Measurements from ENCODE around the gene PKP1.
"Not testable (repeated sequence)": the region's sequence is repeated elsewhere in the genome, so short reads cannot be mapped to it uniquely, and the experiment has no call there.

Gene PKP1

DNA sequence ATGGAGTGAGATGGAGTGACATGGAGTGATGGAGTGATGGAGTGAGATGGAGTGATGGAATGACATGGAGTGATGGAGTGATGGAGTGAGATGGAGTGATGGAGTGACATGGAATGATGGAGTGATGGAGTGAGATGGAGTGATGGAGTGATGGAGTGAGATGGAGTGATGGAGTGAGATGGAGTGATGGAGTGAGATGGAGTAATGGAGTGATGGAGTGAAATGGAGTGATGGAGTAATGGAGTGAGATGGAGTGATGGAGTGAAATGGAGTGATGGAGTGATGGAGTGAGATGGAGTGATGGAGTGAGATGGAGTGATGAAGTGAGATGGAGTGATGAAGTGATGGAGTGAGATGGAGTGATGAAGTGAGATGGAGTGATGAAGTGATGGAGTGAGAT is 25.2 kb upstream of the PKP1 start:
- not testable (repeated sequence) for H3K23ac ChIP-seq (ENCODE audit: low read length in 2 of 2); H3K4ac ChIP-seq (ENCODE audit: low read depth in 1 of 2, low read length in 2 of 2); H3K36me3 ChIP-seq (ENCODE audit: control insufficient read depth in 1 of 2, insufficient read depth in 2 of 2, low read depth in 1 of 2, low read length in 2 of 2); H3K18ac ChIP-seq (ENCODE audit: low read depth in 1 of 2, low read length in 2 of 2); H3K14ac ChIP-seq (ENCODE audit: low read length in 2 of 2); H3K79me1 ChIP-seq (replicated peaks; ENCODE audit: low read length, poor library complexity, severe bottlenecking); H2AFZ ChIP-seq (ENCODE audit: low read depth, low read length); H3K4me2 ChIP-seq (ENCODE audit: low read length, poor library complexity, severe bottlenecking); H3K9me3 ChIP-seq (ENCODE audit: control insufficient read depth, low read length); H2BK15ac ChIP-seq (ENCODE audit: low read depth, poor library complexity, severe bottlenecking); H2BK120ac ChIP-seq (ENCODE audit: low read depth, low read length); H2BK5ac ChIP-seq (ENCODE audit: low read depth, low read length, poor library complexity, severe bottlenecking); H2AK5ac ChIP-seq (ENCODE audit: low read length, severe bottlenecking); H4K91ac ChIP-seq (ENCODE audit: low read length); DNase-seq; H3K4me3 ChIP-seq (ENCODE audit: insufficient read depth in 1 of 2, low read depth in 1 of 2, low read length in 2 of 2); H3K9ac ChIP-seq (ENCODE audit: low read length); H2BK12ac ChIP-seq (ENCODE audit: low read length in 2 of 2); H3K27ac ChIP-seq (ENCODE audit: low read length, poor library complexity, severe bottlenecking); H4K8ac ChIP-seq (ENCODE audit: low read length)
- peaks cover 20% of the 10 kb centered on the region for H3K4me1 ChIP-seq (ENCODE audit: control insufficient read depth, insufficient read depth, low read depth, low read length)
- peaks cover 0 to 33% of the 10 kb centered on the region in 2 experiments for H3K27me3 ChIP-seq (ENCODE audit: control insufficient read depth in 1 of 2, insufficient read depth in 1 of 2, low read length in 2 of 2)

DNA sequence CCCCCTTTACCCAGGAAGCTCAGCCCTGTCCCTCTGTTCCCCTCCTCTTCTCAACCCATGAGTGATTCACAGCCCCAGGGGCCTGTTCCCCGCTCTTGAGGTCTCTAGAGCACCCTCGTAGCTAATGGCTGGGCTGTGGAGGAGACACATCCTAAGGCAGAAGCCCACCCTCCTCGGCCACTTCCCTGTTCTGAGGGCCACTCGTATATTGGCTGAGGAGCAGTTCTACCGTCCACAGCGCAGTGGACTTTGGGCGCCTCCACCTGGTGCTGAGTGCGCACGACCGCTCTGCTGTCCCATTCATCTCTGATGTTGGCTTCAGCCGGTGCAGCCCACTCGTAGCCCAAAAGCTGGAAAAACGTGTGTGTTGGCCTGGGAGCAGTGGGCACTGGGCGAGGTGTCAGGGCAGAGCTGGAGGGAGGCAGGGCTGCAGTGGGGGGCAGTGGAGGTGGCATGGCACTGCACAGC is 24.5 kb upstream of the PKP1 start:
- no peak overlapping the region for H3K9ac ChIP-seq (ENCODE audit: low read length)
- no peak overlapping the region for H3K4me3 ChIP-seq (ENCODE audit: insufficient read depth in 1 of 2, low read depth in 1 of 2, low read length in 2 of 2)
- H3K27ac ChIP-seq (ENCODE audit: low read length, poor library complexity, severe bottlenecking): no peak overlapping the region
- peaks cover 3% of the 10 kb centered on the region for H3K9me3 ChIP-seq (ENCODE audit: control insufficient read depth, low read length)
- no peak overlapping the region for H2BK5ac ChIP-seq (ENCODE audit: low read depth, low read length, poor library complexity, severe bottlenecking)
- no peaks in the 10 kb centered on the region for H3K79me1 ChIP-seq (replicated peaks; ENCODE audit: low read length, poor library complexity, severe bottlenecking)
- H3K27me3 ChIP-seq (ENCODE audit: control insufficient read depth in 1 of 2, insufficient read depth in 1 of 2, low read length in 2 of 2): peaks cover 0 to 33% of the 10 kb centered on the region in 2 experiments
- peaks cover 18% of the 10 kb centered on the region for H3K4me1 ChIP-seq (ENCODE audit: control insufficient read depth, insufficient read depth, low read depth, low read length)
- H2BK15ac ChIP-seq (ENCODE audit: low read depth, poor library complexity, severe bottlenecking): no peak overlapping the region
- WGBS: 81% methylated on average over 14 of the region's 14 CpGs
- no peak for DNase-seq
- no peak overlapping the region for H3K14ac ChIP-seq (ENCODE audit: low read length in 2 of 2)
- no peak overlapping the region for H3K4ac ChIP-seq (ENCODE audit: low read depth in 1 of 2, low read length in 2 of 2)
- H4K91ac ChIP-seq (ENCODE audit: low read length): no peak overlapping the region
- H3K36me3 ChIP-seq (ENCODE audit: control insufficient read depth in 1 of 2, insufficient read depth in 2 of 2, low read depth in 1 of 2, low read length in 2 of 2): no peaks in the 10 kb centered on the region
- H3K4me2 ChIP-seq (ENCODE audit: low read length, poor library complexity, severe bottlenecking): no peak overlapping the region
- no peak overlapping the region for H3K18ac ChIP-seq (ENCODE audit: low read depth in 1 of 2, low read length in 2 of 2)
- H2AK5ac ChIP-seq (ENCODE audit: low read length, severe bottlenecking): no peak overlapping the region
- no peak overlapping the region for H3K23ac ChIP-seq (ENCODE audit: low read length in 2 of 2)
- H2AFZ ChIP-seq (ENCODE audit: low read depth, low read length): no peak overlapping the region
- H4K8ac ChIP-seq (ENCODE audit: low read length): no peak overlapping the region
- H2BK120ac ChIP-seq (ENCODE audit: low read depth, low read length): no peak overlapping the region
- H2BK12ac ChIP-seq (ENCODE audit: low read length in 2 of 2): no peak overlapping the region

DNA sequence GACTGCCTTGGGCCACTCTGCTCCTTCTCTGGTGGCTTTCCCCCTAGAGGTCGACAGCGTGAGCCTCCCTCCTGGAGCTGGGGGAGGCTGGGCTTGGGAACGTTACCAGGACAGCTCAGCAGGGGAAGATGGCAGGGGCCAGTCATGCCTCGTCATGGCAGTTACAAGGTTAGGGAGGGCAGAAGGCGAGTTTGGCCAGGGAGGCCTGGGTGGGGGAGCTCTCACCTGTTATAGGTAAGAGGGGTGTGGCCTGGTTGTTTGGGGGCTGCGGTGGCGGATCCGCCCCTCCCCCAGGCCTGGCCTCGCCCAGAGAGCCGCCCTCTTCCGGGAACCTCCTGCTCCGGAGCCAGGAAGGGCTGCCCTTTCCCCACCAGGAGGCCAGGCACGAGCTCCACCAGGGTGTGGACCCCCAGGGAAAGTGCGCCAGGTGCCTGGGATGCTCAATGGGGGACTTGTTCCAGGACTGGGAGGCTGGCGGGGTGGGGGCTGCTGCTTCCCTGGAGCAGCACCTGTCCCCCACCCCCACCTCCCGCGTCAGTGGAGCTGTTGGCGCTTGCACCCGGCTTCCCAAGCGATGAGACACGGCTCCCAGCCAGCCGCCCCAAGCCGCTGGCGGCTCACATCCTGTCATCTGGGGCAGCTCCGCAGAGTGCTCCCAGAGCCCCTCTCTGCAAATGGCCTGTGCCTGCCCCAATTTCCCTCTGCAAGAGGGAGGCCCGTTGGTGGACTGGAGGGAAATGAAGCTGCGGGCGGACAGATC is 23.6 kb upstream of the PKP1 start:
- peak overlapping the region in 1 of 2 experiments; percentile 26 for H3K4me3 ChIP-seq (ENCODE audit: insufficient read depth in 1 of 2, low read depth in 1 of 2, low read length in 2 of 2)
- peaks cover 0 to 33% of the 10 kb centered on the region in 2 experiments for H3K27me3 ChIP-seq (ENCODE audit: control insufficient read depth in 1 of 2, insufficient read depth in 1 of 2, low read length in 2 of 2)
- peak overlapping the region; percentile 78 for H3K4me2 ChIP-seq (ENCODE audit: low read length, poor library complexity, severe bottlenecking)
- H3K36me3 ChIP-seq (ENCODE audit: control insufficient read depth in 1 of 2, insufficient read depth in 2 of 2, low read depth in 1 of 2, low read length in 2 of 2): no peaks in the 10 kb centered on the region
- H3K27ac ChIP-seq (ENCODE audit: low read length, poor library complexity, severe bottlenecking): no peak overlapping the region
- no peak overlapping the region for H3K9ac ChIP-seq (ENCODE audit: low read length)
- H3K9me3 ChIP-seq (ENCODE audit: control insufficient read depth, low read length): peaks cover 3% of the 10 kb centered on the region
- DNase-seq: no peak
- no peak overlapping the region for H2BK120ac ChIP-seq (ENCODE audit: low read depth, low read length)
- H2BK5ac ChIP-seq (ENCODE audit: low read depth, low read length, poor library complexity, severe bottlenecking): no peak overlapping the region
- no peak overlapping the region for H4K91ac ChIP-seq (ENCODE audit: low read length)
- H4K8ac ChIP-seq (ENCODE audit: low read length): peak overlapping the region; percentile 22
- H3K18ac ChIP-seq (ENCODE audit: low read depth in 1 of 2, low read length in 2 of 2): no peak overlapping the region
- H2BK15ac ChIP-seq (ENCODE audit: low read depth, poor library complexity, severe bottlenecking): no peak overlapping the region
- H3K4me1 ChIP-seq (ENCODE audit: control insufficient read depth, insufficient read depth, low read depth, low read length): peaks cover 18% of the 10 kb centered on the region
- no peak overlapping the region for H3K23ac ChIP-seq (ENCODE audit: low read length in 2 of 2)
- H2AK5ac ChIP-seq (ENCODE audit: low read length, severe bottlenecking): no peak overlapping the region
- no peak overlapping the region for H2BK12ac ChIP-seq (ENCODE audit: low read length in 2 of 2)
- no peaks in the 10 kb centered on the region for H3K79me1 ChIP-seq (replicated peaks; ENCODE audit: low read length, poor library complexity, severe bottlenecking)
- H2AFZ ChIP-seq (ENCODE audit: low read depth, low read length): no peak overlapping the region
- WGBS: 10% methylated on average over 24 of the region's 28 CpGs
- H3K14ac ChIP-seq (ENCODE audit: low read length in 2 of 2): no peak overlapping the region
- no peak overlapping the region for H3K4ac ChIP-seq (ENCODE audit: low read depth in 1 of 2, low read length in 2 of 2)

DNA sequence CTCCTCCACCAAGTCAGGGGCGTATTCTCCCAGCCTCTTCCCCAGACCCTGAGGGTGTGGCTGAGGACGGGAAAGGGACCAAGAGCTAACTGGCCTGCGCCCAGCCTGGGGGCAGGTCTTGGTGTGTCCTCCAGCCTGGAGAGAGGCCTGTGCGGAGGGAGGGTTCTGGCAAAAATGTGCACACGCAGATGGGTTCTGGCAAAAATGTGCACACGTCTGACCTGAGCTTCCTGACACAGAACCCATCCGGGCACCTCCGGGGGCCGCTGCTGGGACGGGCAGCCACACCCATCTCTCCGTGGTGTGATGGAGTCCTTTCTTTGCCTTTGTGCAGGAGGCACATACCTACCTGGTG is 23.1 kb upstream of the PKP1 start:
- no peak overlapping the region for H2AFZ ChIP-seq (ENCODE audit: low read depth, low read length)
- H3K14ac ChIP-seq (ENCODE audit: low read length in 2 of 2): no peak overlapping the region
- H3K9ac ChIP-seq (ENCODE audit: low read length): no peak overlapping the region
- no peak overlapping the region for H2BK120ac ChIP-seq (ENCODE audit: low read depth, low read length)
- no peaks in the 10 kb centered on the region for H3K36me3 ChIP-seq (ENCODE audit: control insufficient read depth in 1 of 2, insufficient read depth in 2 of 2, low read depth in 1 of 2, low read length in 2 of 2)
- no peaks in the 10 kb centered on the region for H3K79me1 ChIP-seq (replicated peaks; ENCODE audit: low read length, poor library complexity, severe bottlenecking)
- H2AK5ac ChIP-seq (ENCODE audit: low read length, severe bottlenecking): peak overlapping the region; percentile 32
- DNase-seq: no peak
- no peak overlapping the region for H3K27ac ChIP-seq (ENCODE audit: low read length, poor library complexity, severe bottlenecking)
- peaks cover 3% of the 10 kb centered on the region for H3K9me3 ChIP-seq (ENCODE audit: control insufficient read depth, low read length)
- no peak overlapping the region for H4K91ac ChIP-seq (ENCODE audit: low read length)
- H3K4ac ChIP-seq (ENCODE audit: low read depth in 1 of 2, low read length in 2 of 2): no peak overlapping the region
- H3K4me1 ChIP-seq (ENCODE audit: control insufficient read depth, insufficient read depth, low read depth, low read length): peaks cover 18% of the 10 kb centered on the region
- no peak overlapping the region for H3K23ac ChIP-seq (ENCODE audit: low read length in 2 of 2)
- H3K27me3 ChIP-seq (ENCODE audit: control insufficient read depth in 1 of 2, insufficient read depth in 1 of 2, low read length in 2 of 2): peaks cover 0 to 32% of the 10 kb centered on the region in 2 experiments
- H2BK12ac ChIP-seq (ENCODE audit: low read length in 2 of 2): no peak overlapping the region
- 67% methylated on average over 11 of the region's 11 CpGs for WGBS
- no peak overlapping the region for H3K4me3 ChIP-seq (ENCODE audit: insufficient read depth in 1 of 2, low read depth in 1 of 2, low read length in 2 of 2)
- H3K4me2 ChIP-seq (ENCODE audit: low read length, poor library complexity, severe bottlenecking): peak overlapping the region; percentile 78
- no peak overlapping the region for H4K8ac ChIP-seq (ENCODE audit: low read length)
- no peak overlapping the region for H2BK5ac ChIP-seq (ENCODE audit: low read depth, low read length, poor library complexity, severe bottlenecking)
- no peak overlapping the region for H2BK15ac ChIP-seq (ENCODE audit: low read depth, poor library complexity, severe bottlenecking)
- no peak overlapping the region for H3K18ac ChIP-seq (ENCODE audit: low read depth in 1 of 2, low read length in 2 of 2)
